HTERT RPE-1 (cell line): ENCODE measurements around the gene ZCCHC7.

Source experiments
- in situ Hi-C: fragments of 300-500 bp; cut with MboI; formaldehyde crosslinking; loops from 4 replicates; pipeline ENCODE4 v1.14.3; 2020; ENCODE audit warnings: low sequenced_read_pairs

ZCCHC7 gene

DNA sequence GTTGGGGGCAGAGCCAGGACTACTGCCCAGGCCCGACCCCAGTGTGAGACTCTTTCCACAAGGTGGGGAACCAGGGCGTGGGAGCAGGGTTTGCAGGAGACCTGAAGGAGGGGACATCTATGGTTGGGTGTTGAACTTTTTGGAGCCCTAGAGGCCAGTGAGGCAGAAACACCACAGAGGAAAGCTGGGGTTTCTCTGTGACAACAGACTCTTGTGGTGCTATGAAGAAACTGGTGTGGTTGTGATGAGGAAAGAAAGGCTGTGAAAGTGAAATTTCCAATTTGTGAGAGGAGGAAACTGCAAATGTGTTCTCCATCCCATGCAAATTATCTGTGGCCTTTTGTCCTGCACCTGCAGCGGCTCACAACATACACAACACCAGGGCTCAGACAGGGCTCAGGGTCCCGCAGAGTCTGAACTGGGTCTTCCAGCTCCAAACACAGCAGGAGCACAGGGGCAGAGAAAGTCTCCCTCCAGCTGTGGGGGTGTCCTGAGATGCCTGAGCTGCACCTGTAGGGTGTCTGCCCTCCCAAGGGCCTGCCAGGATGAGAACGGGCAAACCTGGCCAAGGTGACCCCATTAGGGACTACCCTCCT, 250.7 kb downstream of the ZCCHC7 start:
- in situ Hi-C loops = no loop called here

- in situ Hi-C loops = no loop called here
These were observed 251.4 kb downstream of the ZCCHC7 start for GRCh38 chr9:37371565-37372464.

GRCh38 chr9:37372839-37373238, 252.5 kb downstream of the ZCCHC7 start:
- in situ Hi-C loops = no loop called here

DNA sequence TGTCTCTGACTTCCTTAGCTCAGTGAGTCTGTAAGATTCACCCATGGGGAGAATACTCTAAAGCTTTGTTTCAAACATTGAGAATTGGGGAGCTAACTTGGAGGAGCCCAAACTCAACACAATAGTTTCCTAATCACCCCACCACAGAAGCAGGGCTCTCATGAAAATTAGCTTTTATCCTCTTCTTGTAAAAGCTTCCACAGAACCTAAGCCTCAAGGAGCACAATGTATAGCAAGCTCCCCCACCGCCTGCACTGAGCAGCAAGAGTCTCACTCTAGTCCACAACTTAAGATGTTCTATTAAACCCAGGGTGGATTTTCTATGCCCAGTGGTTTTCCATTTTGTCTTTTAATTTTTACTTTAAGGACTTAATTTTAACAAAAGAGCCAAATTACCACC, 253.2 kb downstream of the ZCCHC7 start:
- in situ Hi-C loops = no loop called here

DNA sequence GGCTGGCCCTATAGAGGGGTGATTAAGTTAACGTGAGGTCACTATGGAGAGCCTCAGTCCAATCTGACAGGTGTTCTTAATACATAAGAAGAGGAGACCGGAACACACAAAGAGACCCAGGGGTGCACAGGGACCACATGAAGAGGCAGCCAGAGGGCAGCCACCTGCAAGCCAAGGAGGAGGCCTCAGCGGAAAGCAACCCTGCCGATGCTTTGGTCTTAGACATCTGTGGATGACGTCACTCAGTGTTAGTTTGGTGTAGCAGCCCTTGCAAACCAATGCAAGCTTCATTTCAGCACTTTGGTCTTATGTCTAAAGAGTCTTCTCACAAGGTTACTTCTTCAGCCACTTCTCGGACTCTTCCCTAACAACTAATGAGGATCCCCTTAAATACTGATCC, 254.5 kb downstream of the ZCCHC7 start:
- in situ Hi-C loops = no loop called here

- in situ Hi-C loops = no loop called here
These were observed 257.6 kb downstream of the ZCCHC7 start for GRCh38 chr9:37377688-37378612.

- in situ Hi-C loops = no loop called here
These were observed 258.2 kb downstream of the ZCCHC7 start for GRCh38 chr9:37378613-37379004.

DNA sequence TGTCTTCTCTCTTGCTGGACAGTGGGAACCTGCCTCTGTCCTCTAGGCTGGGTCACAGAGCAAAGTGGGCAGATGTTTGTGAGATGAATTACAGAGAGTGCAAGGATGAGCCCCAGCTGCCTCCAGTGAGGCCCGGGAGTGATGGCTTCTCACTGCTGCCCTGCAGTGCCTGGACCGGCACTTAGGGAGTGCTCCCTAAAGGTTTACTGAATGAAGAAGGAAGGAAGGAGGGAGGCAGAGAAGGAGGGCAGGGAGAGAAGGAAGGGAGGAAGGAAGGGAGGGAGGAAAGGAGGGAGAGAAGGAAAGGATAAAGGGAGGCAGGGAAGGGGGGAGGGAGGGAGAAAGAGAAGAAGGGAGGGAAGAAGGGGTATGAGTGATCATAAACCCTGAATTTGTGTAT, 259.5 kb downstream of the ZCCHC7 start:
- in situ Hi-C loops = no loop called here

GRCh38 chr9:37380570-37380969, 260.2 kb downstream of the ZCCHC7 start:
- in situ Hi-C loops = no loop called here

- in situ Hi-C loops = no loop called here
These were observed 260.8 kb downstream of the ZCCHC7 start for GRCh38 chr9:37381094-37381741.

GRCh38 chr9:37382161-37382981, 262.0 kb downstream of the ZCCHC7 start:
- in situ Hi-C loops = no loop called here

- in situ Hi-C loops = no loop called here
These were observed 262.6 kb downstream of the ZCCHC7 start for GRCh38 chr9:37382982-37383357.

DNA sequence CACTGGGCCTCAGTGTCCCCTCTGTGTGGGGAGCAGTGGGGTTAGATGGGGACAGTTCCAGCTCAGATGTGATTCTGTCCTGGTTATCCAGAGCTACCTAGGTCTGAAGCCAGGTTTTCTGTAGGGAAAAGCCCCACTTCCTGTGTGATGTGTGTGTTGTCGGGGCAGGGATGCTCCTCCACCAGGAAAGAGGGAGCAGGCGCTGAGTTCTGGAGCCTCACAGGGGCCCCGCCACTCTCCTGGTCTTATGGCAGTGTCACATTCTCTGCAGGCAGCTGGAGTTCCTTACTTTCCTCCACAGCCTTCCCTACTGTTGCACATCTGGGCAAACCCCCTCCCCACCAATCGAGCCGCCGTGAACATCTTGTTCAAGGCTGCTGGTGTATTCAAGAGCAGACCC, 263.0 kb downstream of the ZCCHC7 start:
- in situ Hi-C loops = no loop called here

GRCh38 chr9:37383876-37384746, 263.7 kb downstream of the ZCCHC7 start:
- in situ Hi-C loops = no loop called here

- in situ Hi-C loops = no loop called here
These were observed 264.9 kb downstream of the ZCCHC7 start for GRCh38 chr9:37385286-37385685.

- in situ Hi-C loops = no loop called here
These were observed 266.6 kb downstream of the ZCCHC7 start for GRCh38 chr9:37386988-37387387.

DNA sequence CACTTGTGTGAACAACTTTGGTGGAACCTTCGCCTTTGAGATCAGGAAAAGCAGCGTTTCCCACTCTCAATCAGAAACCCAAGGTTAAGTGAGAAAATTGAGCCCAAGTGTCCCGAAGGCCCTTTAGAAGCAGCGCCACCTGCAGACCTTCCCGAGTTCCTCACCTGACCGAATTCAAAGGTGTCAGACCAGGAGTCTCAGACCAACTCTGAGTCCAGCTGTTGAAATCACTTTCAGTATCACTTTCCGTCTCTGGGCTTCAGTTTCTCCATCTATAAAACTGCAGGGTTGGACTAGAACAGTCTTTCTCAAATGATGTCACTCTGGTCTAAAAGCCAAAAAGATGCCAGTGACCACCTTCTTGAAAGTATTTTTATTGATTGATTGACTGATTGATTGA, 270.4 kb downstream of the ZCCHC7 start:
- in situ Hi-C loops = no loop called here

GRCh38 chr9:37392272-37392671, 271.9 kb downstream of the ZCCHC7 start:
- in situ Hi-C loops = no loop called here

GRCh38 chr9:37395229-37395628, 274.9 kb downstream of the ZCCHC7 start:
- in situ Hi-C loops = no loop called here
